VCaP (cell line): ENCODE measurements around the gene OPN1SW.

Source experiments
- H3K27ac ChIP-seq: fragments of 450-650 bp; 2 replicates; pipeline ENCODE4 v1.5.1; 2017
- CTCF ChIP-seq: fragments of 450-650 bp; conservative IDR thresholded peaks from 2 replicates; pipeline ENCODE4 v1.5.1; 2017; ENCODE audit warnings: mild to moderate bottlenecking, moderate library complexity

Gene OPN1SW

GRCh38 chr7:128739048-128739962 lies 36.3 kb downstream of the OPN1SW start, which contains the start of gene CALU:
TSS of gene CALU (plus strand) at chr7:128739359. CDS start at chr7:128748584, 9,225 bp downstream.
- peak within 1 kb of the TSS; percentile 82 for H3K27ac ChIP-seq
- TF ChIP-seq CTCF: no peak

GRCh38 chr7:128738570-128739047 lies 37.0 kb downstream of the OPN1SW start:
- peak overlapping the region; percentile 82 for H3K27ac ChIP-seq
- no peak for TF ChIP-seq CTCF

GRCh38 chr7:128737867-128738385 lies 37.7 kb downstream of the OPN1SW start:
- H3K27ac ChIP-seq: peak overlapping the region; percentile 82
- TF ChIP-seq CTCF: no peak

GRCh38 chr7:128737441-128737840 lies 38.2 kb downstream of the OPN1SW start:
- peak overlapping the region; percentile 82 for H3K27ac ChIP-seq
- TF ChIP-seq CTCF: no peak

- no peak for TF ChIP-seq CTCF
- H3K27ac ChIP-seq: no peak overlapping the region
Measured at GRCh38 chr7:128735436-128735835, 40.2 kb downstream of the OPN1SW start.

- no peak for TF ChIP-seq CTCF
- H3K27ac ChIP-seq: no peak overlapping the region
Measured at GRCh38 chr7:128734890-128735289, 40.7 kb downstream of the OPN1SW start.

- H3K27ac ChIP-seq: no peak overlapping the region
Measured at GRCh38 chr7:128733278-128733645, 42.3 kb downstream of the OPN1SW start.

More at GRCh38 chr7:128733278-128733645, 42.3 kb downstream of the OPN1SW start:
- TF ChIP-seq CTCF: no peak
